Stimulated activated CD8-positive, alpha-beta memory T cell treated with anti-CD3 and anti-CD28 coated beads, Interleukin-12 subunit alpha, Interleukin-12 subunit beta, amount 100 ng/mL, for 4 hours (primary cell): Measurements from ENCODE around the gene CPB2.

Experiments used
- DNase-seq: peaks from one replicate; pipeline ENCODE4 v3.0.0-alpha.2; 2020; ENCODE audit warnings: low read depth

CPB2 gene

DNA sequence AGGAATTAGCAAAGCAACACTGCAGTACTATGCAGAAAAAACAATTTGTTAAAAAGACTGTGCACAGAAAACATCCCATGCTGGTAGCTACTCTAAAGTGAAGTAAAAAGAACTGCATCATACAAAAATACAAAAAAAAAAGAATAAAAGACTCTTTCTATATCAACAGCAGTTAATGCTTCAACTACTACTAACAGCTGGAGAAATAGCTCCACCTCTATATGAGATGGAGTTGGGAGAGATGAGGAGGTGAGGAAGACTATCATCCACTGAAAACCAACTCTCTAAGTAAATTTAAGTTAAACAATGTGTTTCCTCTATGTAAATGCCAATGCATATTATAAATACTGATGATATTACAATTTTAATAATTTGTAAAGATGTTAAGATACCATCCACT, 54.1 kb downstream of the CPB2 start:
- DNase-seq = no peak

DNA sequence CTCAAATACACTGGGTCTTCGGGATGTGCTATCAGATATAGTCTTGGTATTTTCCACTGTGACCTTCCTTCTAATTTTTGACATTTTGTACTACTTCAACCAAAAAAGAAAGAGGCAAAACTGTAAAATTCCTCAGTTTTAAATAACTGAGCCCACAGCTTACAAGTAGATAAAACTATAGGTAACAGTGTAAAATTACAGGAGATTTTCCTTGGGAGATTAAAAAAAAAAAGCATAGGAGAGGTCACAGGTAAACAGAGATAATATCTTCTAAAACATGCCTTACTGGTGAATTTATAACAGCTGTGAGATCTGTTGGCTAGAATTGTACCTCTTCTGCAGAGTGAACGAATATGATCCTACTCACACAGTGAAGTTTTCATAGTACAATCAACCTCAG, 59.4 kb downstream of the CPB2 start:
- DNase-seq = no peak

DNA sequence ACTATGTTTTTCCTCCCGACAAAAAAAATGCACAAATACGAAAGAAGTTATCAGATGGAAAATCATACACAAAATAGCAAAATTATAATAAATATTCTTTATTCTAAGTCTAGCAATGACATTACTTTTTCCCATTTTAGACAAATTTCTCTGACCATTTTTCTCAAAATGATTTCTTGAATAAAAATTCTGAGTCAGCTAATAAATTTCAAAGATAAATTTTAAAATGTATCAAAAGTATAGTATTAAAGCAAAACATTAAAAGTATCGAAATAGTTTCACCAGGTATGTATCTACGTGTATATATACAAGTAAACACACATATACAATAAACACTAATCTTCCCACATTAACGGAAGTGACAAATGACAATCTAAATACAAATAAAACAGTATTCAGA, 61.2 kb downstream of the CPB2 start:
- DNase-seq = no peak

DNA sequence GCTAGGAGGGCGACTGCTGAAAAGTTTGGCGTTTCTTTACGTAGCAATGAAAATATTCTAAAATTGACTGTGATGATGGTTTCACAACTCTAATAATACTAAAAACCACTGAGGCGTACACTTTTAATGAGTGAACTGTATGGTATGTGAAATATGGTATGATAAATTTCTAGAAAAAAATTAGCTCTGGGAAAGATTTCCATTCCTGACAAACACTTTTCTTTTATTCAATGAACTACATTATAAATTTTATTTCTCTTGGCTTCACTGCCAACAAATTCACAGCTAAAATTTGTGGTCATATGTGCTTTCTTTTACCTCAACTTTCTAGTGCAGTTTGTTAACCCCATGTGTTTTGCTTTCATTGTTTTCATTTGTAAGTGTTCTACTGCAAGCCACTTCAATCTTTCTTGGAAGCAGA, 63.4 kb downstream of the CPB2 start:
- no peak for DNase-seq

DNA sequence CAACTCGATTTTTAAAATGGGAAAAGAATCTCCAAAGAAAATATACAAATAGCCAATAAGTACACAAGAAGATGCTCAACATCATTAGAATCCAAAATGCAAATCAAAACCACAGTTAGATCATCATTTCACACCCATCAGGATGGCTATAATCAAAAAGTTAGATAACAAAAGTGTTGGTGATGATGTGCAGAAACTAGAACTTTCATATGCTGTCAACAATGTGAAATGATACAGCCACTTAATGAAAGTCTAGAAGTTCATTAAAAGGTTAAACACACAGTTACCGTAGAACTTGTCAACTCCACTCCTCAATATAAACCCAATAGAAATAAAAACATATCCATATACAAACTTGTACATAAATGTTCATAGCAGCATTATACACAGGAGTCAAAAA, 64.1 kb downstream of the CPB2 start:
- no peak for DNase-seq

DNA sequence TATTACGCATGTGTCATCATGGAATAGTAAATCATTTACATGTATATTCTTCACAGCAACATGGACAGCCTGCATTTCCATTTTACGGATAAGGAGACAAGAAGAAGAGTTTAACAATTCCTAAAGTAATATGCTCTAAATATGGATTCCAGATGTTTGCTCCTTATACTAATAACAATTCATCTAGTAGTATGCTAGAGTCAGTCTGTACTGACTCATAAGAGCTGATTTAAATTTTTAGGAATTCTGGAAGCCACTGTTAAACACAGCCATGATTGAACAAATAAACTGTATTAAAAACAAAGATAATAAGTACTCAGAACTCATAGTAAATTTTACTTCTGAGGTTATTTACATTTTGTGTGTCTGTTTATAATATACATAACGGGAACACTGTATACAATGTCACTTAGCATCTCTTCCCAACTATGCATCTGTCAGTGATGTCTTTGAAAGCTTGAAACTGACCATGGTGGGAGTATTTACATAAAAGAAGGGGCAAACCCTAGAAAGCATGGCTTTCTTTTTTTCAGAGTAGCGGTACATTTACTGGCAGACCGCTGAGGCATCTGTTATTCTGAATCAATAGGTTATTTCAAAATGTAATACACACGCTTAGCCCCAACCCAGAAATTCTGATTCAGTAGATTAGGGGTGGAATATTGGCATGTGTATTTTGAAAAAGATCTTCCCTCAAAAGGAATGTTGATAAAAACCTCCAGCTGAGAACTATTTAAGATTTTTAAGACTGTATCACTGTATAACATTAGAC, 65.2 kb downstream of the CPB2 start:
- no peak for DNase-seq

DNA sequence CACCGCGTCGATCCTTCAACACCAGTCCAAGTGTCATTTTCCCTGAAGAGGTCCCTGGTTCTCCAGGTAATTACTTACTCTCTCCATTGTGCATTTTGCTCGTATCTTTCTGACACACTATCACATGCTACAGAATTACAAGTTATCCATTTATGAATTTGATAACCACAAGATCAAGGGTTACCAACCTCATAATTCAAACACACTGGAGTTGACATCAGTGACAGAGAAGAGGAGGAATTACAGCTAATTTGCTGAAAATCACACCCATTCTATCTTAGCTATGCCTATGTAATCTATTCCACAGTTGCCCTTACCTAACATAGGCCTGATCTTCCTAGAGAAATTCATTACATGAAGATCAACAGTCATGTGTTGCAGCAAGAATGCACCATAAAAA, 66.5 kb downstream of the CPB2 start:
- DNase-seq = no peak

DNA sequence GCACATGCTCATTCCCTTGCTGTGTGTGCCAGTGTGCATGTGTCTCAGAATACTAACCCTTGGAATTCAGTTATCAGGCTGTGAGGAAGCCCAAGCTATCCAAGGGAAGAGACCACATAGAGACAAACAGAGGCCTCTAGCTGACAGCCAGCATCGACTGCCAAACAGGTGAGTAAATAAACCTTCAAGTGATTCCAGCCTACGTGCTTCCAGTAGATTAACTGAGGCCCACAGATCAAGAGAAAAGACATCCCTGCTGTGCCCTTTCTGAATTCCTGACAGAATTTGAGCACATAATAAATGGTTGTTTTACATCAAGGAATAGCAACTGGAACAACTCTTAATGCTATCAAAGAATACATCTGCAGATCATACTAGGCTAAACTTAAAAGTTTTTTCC, 69.8 kb downstream of the CPB2 start:
- no peak for DNase-seq

DNA sequence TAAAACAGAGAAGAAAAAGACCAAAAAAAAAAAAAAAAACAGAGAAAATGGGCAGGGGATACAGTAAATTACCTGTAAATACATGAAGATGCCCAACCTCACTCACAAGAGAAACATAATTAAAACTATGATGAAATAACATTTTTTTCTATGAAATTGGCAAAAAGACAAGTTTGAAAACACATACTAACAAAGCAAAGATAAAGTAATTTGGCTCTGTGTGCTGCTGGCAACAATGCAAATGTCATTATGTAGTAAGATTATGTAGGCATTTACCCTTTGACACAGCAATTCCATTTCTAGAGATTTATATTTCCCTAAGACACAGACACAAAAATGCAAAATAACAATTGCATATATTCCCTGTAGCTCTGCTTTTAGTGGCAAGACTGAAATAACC, 72.5 kb downstream of the CPB2 start:
- DNase-seq = no peak

DNA sequence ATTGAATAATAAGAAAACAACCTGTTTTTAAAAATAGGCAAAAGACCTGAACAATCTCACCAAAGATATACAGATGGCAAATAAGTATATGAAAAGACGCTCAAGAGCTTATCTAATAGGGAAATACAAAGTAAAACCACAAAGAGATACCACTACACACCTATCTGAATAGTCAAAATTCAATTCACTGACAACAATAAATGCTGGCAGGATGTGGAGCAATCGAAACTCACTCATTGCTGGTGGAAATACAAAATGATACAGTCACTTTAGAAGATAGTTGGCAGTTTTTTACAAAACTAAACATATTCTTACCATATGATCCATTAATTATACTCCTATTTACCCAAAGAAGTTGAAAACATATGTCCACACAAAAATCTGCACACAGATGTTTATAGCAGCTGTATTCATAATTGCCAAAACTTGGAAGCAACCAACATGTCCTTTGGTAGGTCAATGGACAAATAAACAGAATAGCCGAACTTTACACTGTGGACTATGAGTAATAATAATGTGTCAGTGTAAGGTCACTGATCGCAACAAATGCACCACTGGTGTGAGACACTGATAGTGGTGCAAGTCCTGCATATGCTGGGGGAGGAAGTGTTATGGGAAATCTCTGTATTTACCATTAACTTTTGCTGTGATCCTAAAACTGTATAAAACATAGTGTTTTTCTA, 73.1 kb downstream of the CPB2 start:
- DNase-seq = no peak

DNA sequence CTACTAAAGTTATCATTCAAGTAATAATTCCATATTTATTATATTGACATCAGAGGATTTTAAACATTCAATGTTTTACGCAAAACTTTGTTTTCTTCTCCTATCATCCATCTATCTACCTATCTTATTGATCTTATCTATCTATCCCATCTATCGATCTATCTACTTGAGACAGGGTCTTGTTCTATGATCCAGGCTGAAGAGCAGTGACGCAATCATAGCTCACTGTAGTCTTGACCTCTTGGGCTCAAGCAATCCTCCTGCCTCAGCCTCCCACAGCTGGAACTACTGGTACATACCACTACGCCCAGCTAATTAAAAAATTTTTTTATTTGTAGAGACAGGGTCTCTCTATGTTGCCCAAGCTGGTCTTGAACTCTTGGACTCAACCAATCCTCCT, 79.7 kb downstream of the CPB2 start:
- no peak for DNase-seq

DNA sequence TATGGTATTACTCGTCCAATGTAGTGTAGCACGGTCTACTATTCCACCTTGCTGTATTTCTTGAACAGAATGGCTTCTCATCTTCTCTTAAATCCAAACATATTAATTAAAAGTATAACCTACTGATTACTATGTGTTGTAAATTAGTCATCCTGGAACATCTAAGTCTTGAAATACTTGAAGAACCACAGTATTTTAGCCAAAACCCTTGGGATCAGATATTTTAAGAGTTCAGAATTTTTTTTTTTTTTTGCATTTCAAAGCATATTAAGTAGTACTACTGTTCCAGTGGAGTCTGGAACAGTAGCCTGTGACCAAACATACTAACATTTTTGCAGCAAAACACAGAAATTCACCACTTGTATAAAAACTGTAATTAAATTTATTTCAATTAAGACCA, 82.4 kb downstream of the CPB2 start:
- DNase-seq = no peak

DNA sequence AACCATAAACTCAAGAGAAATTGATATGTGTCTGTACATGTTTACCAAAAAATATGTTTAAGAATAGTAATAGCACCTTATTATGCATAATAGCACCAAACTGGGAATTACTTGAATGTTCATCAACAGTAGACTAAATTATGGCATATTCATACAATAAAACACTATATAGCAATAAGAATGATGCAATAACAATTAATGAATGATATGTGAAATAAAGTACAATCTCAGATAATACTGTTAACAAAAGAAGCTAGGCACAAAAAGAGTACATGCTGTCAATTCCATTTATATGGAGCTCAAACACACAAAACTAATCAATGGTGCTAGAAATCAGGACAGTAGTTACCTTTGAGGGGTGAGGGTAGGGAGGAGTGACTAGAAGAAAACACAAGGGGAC, 88.6 kb downstream of the CPB2 start:
- no peak for DNase-seq

DNA sequence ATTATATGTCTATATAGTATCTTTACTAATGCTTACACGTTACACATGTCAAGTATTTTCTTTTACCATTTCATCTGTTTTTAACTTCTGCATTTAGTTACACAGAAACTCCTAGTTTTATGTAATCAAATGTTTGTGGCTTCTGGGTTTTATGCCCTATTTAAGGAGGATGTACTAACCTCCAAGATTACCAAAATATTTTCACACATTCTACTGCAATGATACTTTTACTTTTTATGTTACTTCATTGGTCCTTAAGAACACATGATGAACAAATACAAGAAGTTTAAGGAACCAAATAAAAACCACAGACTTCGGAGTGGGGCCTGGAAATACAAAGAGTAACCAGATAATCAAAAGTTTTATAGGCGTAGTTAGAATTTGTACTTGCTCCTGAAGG, 89.5 kb downstream of the CPB2 start:
- no peak for DNase-seq

DNA sequence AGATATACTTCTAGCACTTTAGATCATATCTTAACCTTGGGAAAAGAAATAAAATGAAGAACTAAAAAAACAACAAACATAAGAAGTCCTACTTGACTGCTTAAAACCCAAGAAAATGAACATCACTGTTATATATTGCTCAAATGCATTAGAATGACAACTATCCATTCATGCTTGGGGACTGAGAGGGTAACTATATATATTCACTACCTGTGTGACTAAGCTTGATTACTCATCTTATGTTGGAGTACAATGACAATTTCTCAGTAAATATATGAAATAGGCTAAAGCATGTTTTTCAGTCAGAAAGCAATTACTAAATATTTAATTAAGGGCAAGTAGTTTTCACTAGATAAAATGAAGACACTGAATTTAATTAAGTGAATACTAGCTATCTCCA, 92.4 kb downstream of the CPB2 start:
- no peak for DNase-seq

DNA sequence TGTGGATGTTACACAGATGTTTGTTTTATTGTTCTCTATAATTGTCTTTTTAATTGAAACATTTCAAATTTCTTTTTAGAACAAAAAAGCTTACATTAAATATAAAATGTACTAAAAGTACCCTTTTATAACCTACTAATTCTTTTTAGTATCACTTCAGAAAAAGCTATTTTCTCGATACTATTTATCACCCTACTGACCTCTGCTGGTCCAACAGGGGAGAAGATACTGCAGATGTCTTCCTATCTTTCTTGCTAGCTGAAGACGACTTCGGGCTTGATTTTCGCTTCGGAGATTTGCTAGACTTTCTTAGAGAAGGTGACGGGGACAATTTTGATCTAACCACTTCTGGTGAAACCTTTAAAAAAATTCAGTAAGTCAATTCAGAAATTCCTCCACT, 94.7 kb downstream of the CPB2 start:
- no peak for DNase-seq

DNA sequence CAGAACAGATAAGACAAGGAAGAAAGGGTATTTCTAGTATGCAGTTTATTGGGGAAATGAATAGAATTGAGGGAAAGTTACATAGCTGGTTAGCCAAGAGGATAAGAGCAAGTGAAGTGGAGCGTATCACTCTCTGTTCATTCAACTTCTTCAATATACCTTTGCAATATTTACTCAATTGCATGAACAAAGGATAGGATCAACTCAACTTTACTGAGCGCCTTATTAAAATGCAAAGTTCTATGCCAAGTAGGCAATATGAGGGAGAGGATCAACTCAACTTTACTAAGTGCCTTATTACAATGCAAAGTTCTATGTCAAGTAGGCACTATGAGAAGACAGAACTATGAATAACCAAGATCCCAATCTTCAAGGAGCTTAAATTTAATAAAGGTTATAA, 96.2 kb downstream of the CPB2 start:
- no peak for DNase-seq

DNA sequence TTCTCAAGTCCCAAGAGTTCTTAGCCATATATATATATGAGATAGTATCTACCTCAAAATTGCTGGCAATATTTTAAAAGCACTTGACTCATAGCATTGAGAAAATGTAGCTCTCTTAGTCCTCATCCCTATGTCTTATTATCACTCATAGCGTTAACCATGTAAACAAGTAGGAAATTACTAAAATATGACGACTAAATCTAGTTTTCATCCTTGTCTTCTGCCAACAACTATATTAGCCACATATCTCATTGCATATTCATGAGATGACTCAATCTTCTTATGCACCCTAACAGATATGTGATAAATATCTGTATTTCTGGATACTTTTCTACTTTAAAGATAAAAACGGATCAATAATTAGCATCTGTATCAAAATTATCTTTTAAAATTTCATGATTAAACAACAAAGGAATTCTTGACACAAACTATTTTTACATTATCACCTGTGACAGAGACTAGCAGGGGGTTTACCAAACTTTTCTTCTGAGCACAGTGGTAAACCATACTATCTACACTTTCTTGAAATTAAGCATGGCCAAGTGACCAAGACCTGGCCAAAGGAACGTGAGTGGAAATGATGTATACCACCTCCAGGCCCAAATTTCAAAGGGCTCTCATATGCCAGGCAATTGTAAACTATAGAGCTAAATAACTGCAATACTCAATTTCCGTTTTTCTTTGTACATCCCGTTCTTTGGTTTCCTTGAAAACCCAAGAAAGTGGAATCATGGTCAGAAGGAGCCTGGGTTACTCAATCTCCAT, 98.0 kb downstream of the CPB2 start:
- no peak for DNase-seq

DNA sequence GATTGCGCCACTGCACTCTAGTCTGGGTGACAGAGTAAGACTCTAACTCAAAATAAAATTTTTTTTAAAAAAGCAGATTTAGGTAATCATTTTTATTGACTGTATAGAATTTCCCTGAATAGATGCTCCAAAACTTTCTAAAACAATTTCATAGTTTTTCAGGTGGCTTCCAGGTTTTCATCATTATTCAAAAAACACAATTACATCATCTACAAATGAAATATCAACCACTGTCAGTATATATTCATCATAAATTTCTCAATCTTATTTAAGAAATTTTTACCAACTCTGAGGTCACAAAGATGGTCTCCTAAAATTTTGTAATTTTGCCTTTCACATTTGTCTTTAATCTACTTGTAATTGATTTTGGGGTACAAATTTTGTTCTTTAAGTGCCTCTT, 100.3 kb downstream of the CPB2 start:
- no peak for DNase-seq
